Retinal pigment epithelial cell (primary cell): Measurements from ENCODE around the gene ABHD17A.

Experiments used
- DNase-seq: peaks from one replicate; pipeline ENCODE4 v3.0.0-alpha.2; 2010; ENCODE audit warnings: low read depth
- H3K4me3 ChIP-seq: 2 replicates; pipeline ENCODE4 v1.5.1; 2011; ENCODE audit warnings: mild to moderate bottlenecking, low read length, control low read depth, moderate library complexity
- TF ChIP-seq, protein P1 (sequence below): conservative IDR thresholded peaks from 2 replicates; pipeline ENCODE4 v1.5.1; 2011; ENCODE audit warnings: low read depth, low read length, control low read depth, inconsistent platforms

Gene ABHD17A

DNA sequence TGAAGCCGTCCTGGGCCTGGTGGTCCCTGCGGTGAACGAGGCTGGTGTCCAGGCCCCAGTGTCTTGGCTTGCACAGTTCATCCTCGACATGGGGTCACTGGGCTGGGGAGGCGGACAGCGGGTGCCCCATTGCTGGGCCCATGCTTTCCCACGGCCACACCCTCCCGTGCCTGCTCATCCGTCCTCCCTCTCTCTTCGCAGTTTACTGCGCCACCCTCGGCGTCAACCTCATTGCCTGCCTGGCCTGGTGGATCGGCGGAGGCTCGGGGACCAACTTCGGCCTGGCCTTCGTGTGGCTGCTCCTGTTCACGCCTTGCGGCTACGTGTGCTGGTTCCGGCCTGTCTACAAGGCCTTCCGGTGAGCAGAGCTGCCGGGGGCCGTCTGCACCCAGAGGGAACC lies 32.6 kb upstream of the ABHD17A start:
- TF ChIP-seq, protein P1, sequence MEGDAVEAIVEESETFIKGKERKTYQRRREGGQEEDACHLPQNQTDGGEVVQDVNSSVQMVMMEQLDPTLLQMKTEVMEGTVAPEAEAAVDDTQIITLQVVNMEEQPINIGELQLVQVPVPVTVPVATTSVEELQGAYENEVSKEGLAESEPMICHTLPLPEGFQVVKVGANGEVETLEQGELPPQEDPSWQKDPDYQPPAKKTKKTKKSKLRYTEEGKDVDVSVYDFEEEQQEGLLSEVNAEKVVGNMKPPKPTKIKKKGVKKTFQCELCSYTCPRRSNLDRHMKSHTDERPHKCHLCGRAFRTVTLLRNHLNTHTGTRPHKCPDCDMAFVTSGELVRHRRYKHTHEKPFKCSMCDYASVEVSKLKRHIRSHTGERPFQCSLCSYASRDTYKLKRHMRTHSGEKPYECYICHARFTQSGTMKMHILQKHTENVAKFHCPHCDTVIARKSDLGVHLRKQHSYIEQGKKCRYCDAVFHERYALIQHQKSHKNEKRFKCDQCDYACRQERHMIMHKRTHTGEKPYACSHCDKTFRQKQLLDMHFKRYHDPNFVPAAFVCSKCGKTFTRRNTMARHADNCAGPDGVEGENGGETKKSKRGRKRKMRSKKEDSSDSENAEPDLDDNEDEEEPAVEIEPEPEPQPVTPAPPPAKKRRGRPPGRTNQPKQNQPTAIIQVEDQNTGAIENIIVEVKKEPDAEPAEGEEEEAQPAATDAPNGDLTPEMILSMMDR = no peak
- H3K4me3 ChIP-seq = no peak overlapping the region

DNA sequence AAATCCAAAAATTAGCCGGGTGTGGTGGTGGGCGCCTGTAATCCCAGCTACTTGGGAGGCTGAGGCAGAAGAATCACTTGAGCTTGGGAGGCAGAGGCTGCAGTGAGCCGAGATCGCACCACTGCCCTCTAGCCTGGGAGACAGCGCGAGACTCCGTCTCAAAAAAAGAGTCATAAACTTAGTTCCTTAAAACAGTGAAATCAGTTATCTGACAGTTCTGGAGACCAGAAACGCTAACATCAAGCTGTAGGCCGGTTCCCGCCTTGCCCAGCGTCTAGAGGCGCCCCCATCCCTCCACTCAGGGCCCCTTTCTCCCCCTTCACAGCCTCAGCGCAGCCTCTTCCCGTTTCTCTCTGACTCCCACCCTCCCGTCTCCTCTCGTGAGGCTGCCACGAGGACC lies 31.9 kb upstream of the ABHD17A start:
- DNase-seq = no peak
- TF ChIP-seq, protein P1 = no peak
- no peak overlapping the region for H3K4me3 ChIP-seq

More for the DNA sequence above, 32.6 kb upstream of the ABHD17A start:
- no peak for DNase-seq

DNA sequence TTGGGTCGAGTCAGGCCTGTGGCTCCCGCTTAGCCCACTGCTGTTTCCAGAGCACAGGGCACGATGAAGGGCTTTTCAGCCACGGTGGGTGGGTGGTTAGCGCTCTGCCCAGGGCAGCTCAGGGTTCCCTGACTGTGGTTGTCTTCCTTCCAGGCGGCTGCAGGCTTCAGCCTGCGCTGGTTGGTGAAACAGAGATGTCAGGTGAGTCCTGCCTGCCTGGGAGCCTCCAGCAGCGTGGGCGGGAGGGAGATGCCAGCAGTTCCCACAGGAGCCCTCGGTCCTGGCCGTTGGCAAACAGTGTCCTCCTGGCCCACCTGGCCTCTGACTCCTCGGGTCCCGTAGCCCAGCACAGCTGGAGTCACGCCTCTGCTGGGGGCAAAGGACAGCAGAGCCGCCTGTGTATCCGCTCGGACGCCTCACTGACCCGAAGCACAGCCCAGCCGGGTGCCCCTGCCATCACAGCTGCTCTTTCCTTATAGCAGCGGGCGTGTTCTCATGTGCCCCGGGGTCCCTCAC lies 29.6 kb upstream of the ABHD17A start:
- H3K4me3 ChIP-seq = no peak overlapping the region
- TF ChIP-seq, protein P1 = no peak
- no peak for DNase-seq

DNA sequence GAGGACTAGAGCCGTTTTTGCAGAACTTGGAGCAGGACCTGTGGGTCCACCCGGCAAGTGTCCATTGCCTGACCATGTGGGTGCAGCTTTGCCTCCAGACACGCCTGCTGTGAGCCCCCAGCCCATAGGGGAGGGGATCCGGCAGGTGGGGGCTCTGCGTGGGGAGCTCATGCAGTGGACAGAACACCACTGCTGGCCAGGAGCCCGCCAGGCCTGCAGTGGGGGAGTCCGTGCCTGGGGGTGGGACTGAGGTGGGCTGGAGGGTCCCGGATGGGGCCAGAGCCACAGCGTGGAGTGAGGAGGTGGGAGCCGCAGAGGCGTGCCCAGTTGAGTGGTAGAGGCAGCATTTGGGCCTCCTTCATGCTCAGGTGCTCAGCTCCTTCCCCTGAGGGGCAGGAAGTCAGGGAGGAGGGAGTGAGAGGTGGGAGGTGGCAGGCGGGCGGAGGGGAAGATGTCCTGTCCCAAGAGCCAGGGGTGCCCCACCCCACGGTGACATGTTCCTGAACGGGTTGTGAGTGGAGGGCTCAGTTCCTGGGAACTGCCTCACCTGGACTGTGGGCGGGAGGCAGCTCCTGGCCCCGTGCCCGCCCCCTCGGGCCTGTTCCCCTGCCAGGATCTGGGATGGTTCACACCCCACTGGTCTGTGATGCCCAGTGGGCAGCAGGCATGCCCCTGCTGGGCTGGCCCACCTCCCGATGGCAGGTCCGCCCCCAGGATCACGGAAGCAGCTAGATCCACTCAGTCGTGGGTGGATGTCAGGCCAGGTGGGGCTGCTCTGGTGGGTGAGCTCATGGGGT lies 28.7 kb upstream of the ABHD17A start:
- no peak overlapping the region for H3K4me3 ChIP-seq
- no peak for DNase-seq
- TF ChIP-seq, protein P1 = no peak

DNA sequence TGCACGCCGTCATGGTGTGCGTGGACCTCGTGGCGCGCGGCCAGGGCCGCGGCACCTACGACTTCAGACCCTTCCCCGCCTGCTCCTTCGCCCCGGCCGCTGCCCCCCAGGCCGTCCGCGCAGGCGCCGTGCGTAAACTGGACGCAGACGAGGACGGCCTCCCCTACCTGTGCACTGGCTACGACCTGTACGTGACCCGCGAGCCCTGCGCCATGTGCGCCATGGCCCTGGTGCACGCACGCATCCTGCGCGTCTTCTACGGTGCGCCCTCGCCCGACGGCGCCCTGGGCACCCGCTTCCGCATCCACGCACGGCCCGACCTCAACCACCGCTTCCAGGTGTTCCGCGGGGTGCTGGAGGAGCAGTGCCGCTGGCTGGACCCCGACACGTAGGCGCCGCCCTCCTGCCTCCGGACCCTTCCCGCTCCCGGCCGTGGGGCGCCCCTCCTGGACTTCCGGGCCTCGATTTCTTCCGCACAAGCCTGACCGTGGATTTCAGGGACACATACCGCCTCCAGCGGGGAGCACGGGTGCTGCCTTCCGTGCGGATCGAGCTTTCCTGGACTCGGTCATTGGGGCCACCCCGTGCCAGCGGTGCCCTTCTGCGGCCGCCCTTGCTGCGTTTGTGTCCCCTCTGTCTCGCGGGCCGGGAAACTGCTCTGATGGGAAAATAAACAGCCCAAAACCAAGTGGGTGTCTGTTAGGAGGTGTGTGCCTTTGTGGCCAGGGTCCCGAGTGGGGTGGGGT lies 27.6 kb upstream of the ABHD17A start:
- DNase-seq = no peak
- TF ChIP-seq, protein P1 = no peak
- H3K4me3 ChIP-seq = no peak overlapping the region

DNA sequence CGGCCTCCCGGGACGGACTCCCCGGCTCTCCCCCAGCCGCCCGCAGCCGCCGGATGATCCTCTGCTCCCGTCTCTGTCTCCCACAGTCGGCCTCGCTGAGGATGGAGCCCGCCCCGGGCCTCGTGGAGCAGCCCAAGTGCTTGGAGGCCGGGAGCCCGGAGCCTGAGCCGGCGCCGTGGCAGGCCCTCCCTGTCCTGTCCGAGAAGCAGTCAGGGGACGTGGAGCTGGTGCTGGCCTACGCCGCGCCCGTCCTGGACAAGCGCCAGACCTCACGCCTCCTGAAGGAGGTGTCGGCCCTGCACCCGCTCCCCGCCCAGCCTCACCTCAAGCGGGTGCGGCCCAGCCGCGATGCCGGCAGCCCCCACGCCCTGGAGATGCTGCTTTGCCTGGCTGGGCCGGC lies 26.7 kb upstream of the ABHD17A start:
- no peak overlapping the region for H3K4me3 ChIP-seq
- DNase-seq = no peak
- TF ChIP-seq, protein P1 = no peak
